ENCODE results near the gene BNIP3.
"Not testable (repeated sequence)": the region's sequence is repeated elsewhere in the genome, so short reads cannot be mapped to it uniquely, and the experiment has no call there.

BNIP3 gene

DNA sequence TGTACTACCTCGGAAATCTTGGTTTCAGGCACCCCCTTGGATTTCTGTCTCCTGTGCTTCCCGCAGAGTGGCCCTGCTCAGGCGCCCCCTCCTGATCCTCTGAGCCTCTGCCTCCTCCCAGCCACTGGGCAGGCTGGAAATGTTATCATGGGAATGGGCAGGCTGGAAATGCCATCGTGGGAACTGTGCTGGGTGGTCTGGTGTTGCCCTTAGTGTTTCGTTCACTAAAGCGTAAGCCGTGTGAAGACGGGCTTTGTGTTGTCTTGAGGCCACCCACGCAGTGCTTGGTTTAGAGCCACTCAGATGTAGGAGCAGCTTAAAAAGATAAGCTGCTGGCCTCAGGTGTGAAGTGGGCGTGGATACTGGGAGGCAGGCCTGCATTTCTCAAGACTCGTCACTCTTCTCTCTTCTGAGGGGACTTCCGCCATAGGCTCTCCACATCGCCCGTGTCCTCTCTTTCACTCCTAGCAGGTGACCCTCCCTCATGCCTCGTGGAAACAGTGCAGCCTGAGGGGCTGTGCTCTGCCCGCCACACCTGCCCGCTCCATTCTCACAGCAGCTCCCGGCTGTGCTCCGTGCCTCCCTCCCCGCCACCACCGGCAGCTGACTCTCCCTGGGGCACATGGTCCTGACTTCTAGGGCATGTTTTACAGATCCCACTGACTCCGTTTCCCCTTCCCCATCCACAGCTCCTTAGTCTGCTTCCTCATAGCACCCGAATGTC, 52.4 kb downstream of the BNIP3 start:
- no peak for DNase-seq (ENCODE audit: low read depth in 2 of 2)

DNA sequence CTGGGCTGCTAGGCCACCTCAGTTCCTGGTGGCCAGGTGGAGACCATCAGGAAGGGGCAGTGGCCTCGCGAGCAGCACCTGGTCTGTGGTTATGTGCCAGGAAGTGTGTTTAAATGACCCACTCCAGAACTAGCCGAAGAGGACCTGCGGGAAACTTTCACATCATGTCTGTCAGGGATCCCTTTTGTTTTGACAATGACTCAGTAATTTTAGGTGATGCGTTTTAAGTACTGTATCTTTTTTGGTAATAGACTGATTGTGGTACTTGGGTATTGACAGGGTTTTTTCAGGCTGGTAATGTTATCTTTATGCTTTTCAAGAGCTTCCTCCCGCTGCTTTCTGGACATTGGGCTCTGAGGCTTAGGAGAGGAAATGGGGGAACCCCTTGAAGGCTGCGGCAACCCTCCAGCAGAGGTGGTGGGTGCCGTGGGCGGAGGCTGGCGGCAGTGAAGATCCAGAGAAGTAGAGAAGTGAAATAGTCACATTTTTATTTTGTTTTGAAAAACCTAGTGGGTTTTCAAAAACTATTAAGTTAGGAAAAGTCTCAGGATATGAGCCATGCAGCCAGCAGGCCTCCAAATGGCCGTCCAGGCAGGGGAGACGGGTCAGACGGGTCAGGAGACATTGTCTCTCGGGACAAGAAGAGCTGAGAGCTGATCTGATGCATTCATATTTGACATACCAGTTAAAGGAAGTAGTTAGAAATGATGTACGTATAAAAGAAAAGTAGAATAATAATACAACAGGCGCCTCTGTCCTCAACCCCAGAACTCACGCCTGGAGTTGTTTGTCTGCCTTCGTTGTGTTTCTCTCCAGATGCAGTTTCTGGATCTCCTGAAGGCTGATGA, 53.3 kb downstream of the BNIP3 start:
- peak; percentile 54 to 59 for DNase-seq (ENCODE audit: low read depth in 2 of 2)

DNA sequence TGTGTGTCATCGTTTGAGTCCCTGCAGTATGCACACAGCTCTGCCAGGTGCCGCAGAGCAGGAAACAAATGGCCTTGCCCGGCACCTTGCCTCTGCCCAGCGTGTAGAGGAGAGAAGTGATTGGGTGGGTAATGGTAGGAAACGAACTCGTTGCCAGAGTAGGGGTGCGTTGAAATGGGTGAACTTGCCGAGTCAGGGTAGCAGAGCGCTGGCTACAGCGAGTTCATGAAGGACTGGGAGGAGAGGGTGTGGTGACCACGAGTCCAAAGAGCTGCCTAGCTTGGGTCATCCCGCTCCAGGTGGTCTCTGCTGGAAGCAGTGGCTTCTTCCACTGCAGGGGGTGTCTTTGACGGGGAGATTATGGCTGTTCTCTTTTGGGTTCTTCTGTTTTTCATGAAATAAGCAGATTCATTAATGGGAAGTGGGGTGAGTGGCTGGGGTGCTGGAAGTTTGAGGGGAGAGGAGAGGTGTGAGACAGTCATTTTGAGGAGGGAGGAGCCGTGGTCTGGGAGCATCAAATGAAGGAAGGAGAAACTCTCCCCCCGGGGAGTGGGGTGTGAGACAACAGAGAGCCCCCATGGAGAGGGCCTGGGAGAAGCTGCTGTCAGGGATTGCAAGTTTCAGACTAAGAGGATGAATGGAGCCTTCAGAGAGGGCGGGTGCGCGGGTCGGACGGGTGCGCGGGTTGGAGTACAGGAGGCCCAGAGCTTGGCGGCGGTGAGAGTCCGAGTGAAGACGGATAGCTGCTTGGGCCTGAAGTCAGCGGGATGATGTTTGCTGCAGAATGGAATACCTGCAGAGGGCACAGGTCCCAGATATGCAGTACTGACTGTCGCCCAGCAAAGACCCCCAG, 54.8 kb downstream of the BNIP3 start:
- no peak for DNase-seq (ENCODE audit: low read depth in 2 of 2)

DNA sequence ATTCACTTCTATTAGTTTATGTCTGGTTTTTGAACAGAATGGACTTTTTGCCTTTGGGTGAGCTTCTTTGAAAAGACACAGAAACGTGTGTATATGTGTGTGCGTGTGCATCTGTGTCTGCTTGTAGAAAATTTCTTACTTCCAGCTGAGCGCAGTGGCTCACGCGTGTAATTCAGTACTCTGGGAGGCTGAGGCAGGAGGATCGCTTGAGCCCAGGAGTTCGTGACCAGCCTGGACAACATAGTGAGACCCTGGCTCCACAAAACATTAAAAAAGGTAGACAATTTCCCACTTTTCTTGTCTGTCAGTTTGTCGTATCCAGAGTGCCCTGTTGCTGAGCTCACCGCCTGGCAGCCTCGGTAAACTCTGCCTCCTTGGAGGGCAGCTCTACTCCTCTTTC, 55.5 kb downstream of the BNIP3 start:
- no peak for DNase-seq (ENCODE audit: low read depth in 2 of 2)

DNA sequence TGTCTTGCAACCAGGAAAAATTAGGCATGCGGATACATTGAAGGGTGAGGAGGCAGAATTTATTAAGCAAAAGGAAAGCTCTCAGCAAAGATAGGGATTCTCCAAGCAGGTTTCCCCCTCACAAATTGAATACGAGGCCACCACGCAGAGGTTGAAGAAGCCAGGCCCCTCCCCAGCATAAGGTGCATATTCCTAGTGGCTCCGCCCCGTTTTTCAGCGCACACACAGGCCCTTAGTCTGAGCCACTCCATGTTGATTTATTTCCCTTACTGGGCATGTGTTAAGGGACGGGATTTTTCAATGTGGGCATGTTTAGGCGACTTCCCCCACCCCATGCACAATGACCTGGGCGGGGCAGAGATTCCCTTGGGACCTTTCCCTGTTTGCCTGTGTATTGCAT, 56.0 kb downstream of the BNIP3 start:
- DNase-seq (ENCODE audit: low read depth in 2 of 2): no peak

DNA sequence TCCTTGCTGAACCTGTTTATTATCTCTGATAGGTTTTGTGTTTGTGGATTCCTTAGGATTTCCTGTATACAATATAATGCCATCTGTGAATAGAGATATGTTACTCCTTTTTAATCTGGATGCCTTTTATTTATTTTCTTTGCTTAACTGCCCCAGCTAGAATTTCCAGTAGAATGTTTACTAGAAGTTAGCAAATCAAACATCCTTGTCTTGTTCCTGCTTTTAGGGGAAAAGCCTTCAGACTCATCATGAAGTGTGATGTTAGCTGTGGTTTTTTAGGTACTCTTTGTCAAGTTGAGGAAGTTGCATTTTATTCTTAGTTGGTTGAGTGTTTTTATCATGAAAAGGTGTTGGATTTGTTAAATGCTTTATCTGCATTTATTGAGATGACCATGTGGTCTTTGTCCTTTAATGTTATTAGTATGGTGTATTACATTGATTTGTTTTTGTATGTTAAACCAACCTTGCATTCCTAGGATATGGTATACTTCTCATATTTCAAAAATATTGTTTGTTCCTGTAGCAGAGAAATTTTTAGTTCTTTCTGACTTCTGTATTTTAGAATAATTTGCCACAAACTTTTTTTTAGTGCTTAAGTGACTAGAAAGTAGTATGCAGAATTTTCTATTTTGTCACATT, 56.6 kb downstream of the BNIP3 start:
- DNase-seq (ENCODE audit: low read depth in 2 of 2): no peak

DNA sequence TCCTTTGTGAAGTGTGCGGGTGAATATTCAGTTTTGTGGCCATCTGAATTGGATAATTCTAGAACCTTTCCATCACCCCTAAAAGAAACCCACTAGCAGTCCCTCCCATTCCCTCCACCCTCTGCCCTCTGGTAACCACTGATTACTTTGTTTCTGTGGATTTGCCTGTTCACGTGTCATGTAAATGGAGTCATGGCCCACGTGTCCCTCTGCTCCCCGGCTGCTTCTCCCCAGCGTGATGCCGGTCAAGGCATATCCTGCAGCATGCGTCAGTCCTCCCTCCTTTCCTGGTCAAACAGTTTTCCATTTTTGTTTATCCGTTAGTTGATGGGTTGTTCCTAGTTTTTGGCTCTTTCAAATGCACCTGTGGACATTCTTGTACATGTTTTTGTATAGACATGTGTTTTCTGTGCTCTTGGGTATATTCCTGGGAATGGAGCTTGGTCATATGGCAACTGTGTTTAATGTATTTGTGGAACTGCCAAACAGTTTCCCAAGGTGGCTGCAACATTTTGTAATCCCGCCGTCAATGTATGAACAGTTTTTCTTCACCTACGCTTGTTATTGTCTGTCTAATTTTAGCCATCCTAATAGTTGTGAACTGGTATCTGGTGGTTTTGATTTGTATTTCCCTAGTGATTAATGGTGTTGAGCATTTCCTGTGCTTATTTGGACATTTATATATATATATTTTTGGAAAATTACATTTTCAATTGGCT, 58.5 kb downstream of the BNIP3 start:
- DNase-seq (ENCODE audit: low read depth in 2 of 2): no peak

DNA sequence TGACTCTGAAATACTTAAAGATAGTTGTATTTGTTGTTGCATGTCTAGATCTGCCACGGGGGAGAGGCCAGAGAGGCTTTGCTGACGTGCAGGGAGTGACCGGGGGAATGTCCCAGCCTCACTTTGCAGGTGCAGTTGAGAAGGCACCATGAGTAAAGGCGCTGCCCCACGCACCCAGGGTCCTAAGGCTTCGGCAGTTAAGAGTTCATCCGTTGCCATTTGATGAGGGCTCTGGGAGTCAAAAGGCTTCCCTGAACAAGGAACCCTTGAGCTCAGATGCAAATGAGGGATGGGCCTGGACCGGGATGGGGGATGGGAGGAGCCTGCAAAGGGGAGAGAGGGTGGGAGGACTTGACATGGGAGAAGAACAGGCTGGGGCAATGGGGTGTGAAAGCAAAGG, 60.5 kb downstream of the BNIP3 start:
- no peak for DNase-seq (ENCODE audit: low read depth in 2 of 2)

DNA sequence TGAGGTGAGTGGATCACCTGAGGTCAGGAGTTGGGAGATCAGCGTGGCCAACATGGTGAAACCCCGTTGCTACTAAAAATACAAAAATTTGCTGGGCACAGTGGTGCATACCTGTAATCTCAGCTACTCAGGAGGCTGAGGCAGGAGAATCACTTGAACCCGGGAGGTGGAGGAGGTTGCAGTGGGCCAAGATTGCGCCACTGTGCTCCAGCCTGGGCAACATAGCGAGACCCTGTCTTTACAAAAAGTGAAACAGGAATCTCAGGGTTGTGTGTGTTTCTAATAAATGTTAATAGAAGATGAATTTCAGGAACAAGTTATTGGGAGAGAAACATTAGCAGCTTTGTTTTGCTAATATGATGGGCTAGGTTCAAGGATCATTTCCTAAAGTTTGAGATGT, 61.0 kb downstream of the BNIP3 start:
- no peak for DNase-seq (ENCODE audit: low read depth in 2 of 2)

DNA sequence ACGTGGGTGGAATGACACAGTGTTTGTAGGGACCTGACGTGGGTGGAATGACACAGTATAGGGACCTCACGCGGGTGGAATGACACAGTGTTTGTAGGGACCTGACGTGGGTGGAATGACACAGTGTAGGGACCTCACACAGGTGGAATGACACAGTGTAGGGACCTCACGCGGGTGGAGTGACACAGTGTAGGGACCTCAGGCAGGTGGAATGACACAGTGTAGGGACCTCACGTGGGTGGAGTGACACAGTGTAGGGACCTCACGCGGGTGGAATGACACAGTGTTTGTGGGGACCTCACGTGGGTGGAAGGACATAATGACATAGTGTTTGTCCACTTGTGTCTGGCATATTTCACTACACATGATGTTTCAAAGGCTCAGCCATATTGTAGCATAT, 61.6 kb downstream of the BNIP3 start:
- no peak for DNase-seq (ENCODE audit: low read depth in 2 of 2)

DNA sequence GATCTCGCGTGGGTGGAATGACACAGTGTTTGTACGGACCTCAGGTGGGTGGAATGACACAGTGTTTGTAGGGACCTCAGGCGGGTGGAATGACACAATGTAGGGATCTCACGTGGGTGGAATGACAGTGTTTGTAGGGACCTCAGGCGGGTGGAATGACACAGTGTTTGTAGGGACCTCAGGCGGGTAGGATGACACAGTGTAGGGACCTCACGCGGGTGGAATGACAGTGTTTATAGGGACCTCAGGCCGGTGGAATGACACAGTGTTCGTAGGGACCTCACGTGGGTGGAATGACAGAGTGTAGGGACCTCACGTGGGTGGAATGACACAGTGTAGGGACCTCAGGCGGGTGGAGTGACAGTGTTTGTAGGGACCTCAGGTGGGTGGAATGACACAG, 62.3 kb downstream of the BNIP3 start:
- not testable (repeated sequence) for DNase-seq (ENCODE audit: low read depth in 2 of 2)

Data from stimulated activated CD8-positive, alpha-beta memory T cell treated with anti-CD3 and anti-CD28 coated beads, Interleukin-2, amount 100 ng/mL, for 48 hours (primary cell).